ENCODE results near the gene PRDM15. TPM values are rescaled to one million over a fixed set of nuclear protein-coding genes. Genes with fewer than 3 reads are reported as not detected.

Gene PRDM15
- total RNA-seq, 1 donor from 2014 or later = 4.9 TPM

DNA sequence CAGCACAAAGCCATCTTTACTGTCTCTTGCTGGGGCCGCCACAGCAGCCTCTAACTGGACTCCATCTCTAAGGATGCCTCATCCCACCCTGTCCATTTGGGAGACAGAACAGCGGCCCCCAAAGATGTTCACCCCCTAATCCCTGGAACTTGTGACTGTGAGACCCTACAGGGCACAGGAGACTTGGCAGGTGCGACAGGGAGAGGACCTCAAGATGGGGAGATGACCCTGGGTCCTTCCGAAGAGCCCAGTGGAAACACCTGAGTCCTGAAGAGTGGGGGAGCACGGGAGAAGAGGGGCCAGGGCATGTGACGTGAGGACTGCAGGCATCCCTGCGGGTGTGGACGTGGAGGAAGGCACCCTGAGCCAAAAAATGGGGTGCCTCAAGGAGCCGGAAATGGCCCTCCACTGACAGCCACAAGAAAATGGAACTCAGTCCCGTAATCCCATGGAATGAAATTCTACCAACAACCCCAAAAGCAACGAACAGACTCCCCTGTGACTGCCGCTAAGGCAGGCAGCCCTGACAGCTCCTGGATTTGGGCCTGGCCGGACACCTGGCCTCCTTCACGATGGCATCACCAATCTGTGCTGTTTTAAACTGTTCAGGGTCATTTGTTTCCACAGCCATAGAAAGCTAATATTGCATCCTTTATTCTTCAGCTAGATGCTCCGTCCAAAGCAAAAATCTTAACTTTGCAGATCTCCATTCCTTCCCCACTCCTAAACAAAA lies 40.7 kb upstream of the PRDM15 start:
- no peak overlapping the region for H3K4me3 ChIP-seq (ENCODE audit: low read depth, low read length)
- DNase-seq (ENCODE audit: low read depth) = no peak
- TF ChIP-seq CTCF (conservative IDR thresholded peaks at IDR 0.05; ENCODE audit: low read depth, low read length) = no peak

- no peak for DNase-seq (ENCODE audit: low read depth)
- H3K4me3 ChIP-seq (ENCODE audit: low read depth, low read length) = no peak overlapping the region
- TF ChIP-seq CTCF (conservative IDR thresholded peaks at IDR 0.05; ENCODE audit: low read depth, low read length) = no peak
Measured at GRCh38 chr21:41918561-41919358, 39.6 kb upstream of the PRDM15 start.

DNA sequence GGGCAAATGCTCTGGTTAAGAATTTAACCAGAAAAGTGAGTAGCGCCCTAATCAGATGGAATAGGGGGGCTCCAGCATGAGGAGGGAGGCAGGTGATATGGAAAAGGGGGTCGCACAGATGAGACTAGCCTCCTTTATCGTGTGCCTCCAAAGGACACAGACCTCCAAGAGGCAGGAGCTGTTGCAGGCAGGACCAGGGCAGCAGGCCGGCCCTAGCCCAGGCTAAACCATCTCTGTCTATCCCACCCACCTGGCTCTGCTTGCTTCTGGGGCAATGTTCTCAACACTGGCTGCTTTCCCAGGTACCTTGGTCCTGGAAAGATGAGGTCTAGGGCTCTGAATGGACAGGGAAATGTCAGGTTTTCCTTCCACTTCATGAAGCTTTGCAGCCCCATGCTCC lies 38.4 kb upstream of the PRDM15 start:
- DNase-seq (ENCODE audit: low read depth) = no peak
- H3K4me3 ChIP-seq (ENCODE audit: low read depth, low read length) = no peak overlapping the region
- TF ChIP-seq CTCF (conservative IDR thresholded peaks at IDR 0.05; ENCODE audit: low read depth, low read length) = no peak

DNA sequence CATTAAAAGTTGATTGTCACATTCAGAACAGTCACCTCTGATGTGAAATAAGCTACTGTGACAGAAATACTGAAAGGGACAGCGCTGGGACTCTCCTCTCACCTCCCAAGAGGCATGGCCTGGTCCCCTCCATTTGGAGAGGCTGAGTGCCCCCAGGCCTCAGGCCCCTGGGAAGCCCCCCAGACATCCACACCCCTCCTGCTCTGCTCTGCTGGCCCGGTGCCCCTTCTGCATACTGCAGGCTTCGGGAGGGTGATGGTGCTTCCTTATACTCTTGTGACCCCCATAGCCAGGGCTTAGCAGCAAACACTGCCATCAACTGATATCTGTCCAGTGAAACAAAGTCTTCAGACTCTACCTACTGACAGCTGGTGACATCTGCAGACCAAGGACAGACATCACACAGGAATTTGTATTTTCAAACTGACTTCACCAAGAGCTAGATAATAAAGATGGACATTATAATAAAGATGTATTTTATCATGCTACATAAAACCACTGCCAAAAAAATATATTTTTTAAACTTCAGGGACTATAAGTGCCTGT lies 37.8 kb upstream of the PRDM15 start:
- no peak for DNase-seq (ENCODE audit: low read depth)
- H3K4me3 ChIP-seq (ENCODE audit: low read depth, low read length) = no peak overlapping the region
- TF ChIP-seq CTCF (conservative IDR thresholded peaks at IDR 0.05; ENCODE audit: low read depth, low read length) = no peak

DNA sequence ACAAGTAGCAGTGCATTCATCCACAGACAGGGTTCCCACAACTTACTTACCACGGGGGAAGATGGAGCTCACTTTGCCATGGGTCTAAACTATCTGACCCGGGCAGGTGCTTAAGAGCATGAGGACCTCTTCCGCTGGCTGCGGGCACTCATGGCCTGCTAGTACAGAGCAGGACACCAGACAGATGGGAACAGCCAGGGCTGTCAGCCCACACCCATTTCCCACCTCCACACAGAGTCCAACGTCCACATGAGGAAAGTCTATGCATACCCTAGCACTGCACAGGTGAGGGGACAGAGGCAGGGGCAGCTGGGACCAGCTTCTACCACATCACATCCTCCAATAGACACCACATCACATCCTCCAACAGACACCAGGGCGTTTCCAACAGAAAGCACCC lies 35.8 kb upstream of the PRDM15 start:
- DNase-seq (ENCODE audit: low read depth) = no peak
- no peak for TF ChIP-seq CTCF (conservative IDR thresholded peaks at IDR 0.05; ENCODE audit: low read depth, low read length)
- H3K4me3 ChIP-seq (ENCODE audit: low read depth, low read length) = no peak overlapping the region

- TF ChIP-seq CTCF (conservative IDR thresholded peaks at IDR 0.05; ENCODE audit: low read depth, low read length) = no peak
- DNase-seq (ENCODE audit: low read depth) = no peak
- no peak overlapping the region for H3K4me3 ChIP-seq (ENCODE audit: low read depth, low read length)
Measured at GRCh38 chr21:41914358-41914757, 35.2 kb upstream of the PRDM15 start.
